IMR-90 (cell line): ENCODE measurements around the gene MSLN. TPM values are rescaled to one million over a fixed set of nuclear protein-coding genes. Genes with fewer than 3 reads are reported as not detected.

ENCODE experiments used
- ATAC-seq: fragments of 200-7000 bp; cut with Tn5 transposase; 2 replicates; pipeline ENCODE4 v1.9.1; 2020; ENCODE audit warnings: low read depth, mild to moderate bottlenecking, moderate library complexity
- BruUV-seq: library from RNA; stranded (reverse); fragments of 400-500 nt; replicated peaks from 2 replicates; lab custom pipeline; 2021; lab: Mats Ljungman, UMichigan
- CTCF ChIA-PET: fragments of 300-600 bp; formaldehyde crosslinking; extraction: SDS; loops from one replicate; lab custom pipeline; 2021; ENCODE audit warnings: antibody characterized with exemption; lab: Yijun Ruan, JAX
- POLR2A ChIA-PET: fragments of 300-600 bp; sonication (Branson Sonifier 250); formaldehyde crosslinking; loops from one replicate; lab custom pipeline; 2022; ENCODE audit warnings: antibody characterized with exemption; ENCODE audit not compliant: unreplicated experiment; lab: Charles Lee
- DNase-seq: peaks from one replicate; pipeline ENCODE4 v3.0.0; 2013
- H2AFZ ChIP-seq: replicated peaks from 2 replicates; pipeline ENCODE3; 2013; ENCODE audit warnings: low read length, mild to moderate bottlenecking; ENCODE audit not compliant: poor library complexity
- H2AK5ac ChIP-seq: 2 replicates; pipeline ENCODE4 v1.6.1; 2013; ENCODE audit warnings: low read depth, low read length, inconsistent platforms
- H2AK9ac ChIP-seq: replicated peaks from 2 replicates; pipeline ENCODE3; 2013; ENCODE audit warnings: mild to moderate bottlenecking, low read depth, low read length, moderate library complexity; ENCODE audit not compliant: poor library complexity
- H2BK120ac ChIP-seq: 2 replicates; pipeline ENCODE4 v1.6.1; 2013; ENCODE audit warnings: low read depth, low read length, inconsistent platforms
- H2BK15ac ChIP-seq: 3 replicates; pipeline ENCODE4 v1.6.1; 2013; ENCODE audit warnings: low read depth, low read length, inconsistent platforms
- H2BK20ac ChIP-seq: 2 replicates; pipeline ENCODE4 v1.6.1; 2013; ENCODE audit warnings: low read depth, mild to moderate bottlenecking, inconsistent platforms, low read length, moderate library complexity
- H2BK5ac ChIP-seq: 2 replicates; pipeline ENCODE4 v1.6.1; 2013; ENCODE audit warnings: mild to moderate bottlenecking, low read depth, low read length, inconsistent platforms; ENCODE audit not compliant: poor library complexity, severe bottlenecking
- H3K14ac ChIP-seq: replicated peaks from 2 replicates; pipeline ENCODE4 v1.6.1; 2013; ENCODE audit warnings: low read depth, low read length, inconsistent platforms
- H3K18ac ChIP-seq: 2 replicates; pipeline ENCODE4 v1.6.1; 2013; ENCODE audit warnings: low read depth, low read length, control low read depth
- H3K23ac ChIP-seq: 2 replicates; pipeline ENCODE4 v1.6.1; 2013; ENCODE audit warnings: low read depth, low read length, inconsistent platforms
- H3K27ac ChIP-seq: 2 replicates; pipeline ENCODE4 v1.5.1; 2013; ENCODE audit warnings: mild to moderate bottlenecking, control low read depth, low read length; ENCODE audit not compliant: insufficient read depth
- H3K27me3 ChIP-seq: 2 replicates; pipeline ENCODE4 v1.6.1; 2013; ENCODE audit warnings: low read length; ENCODE audit not compliant: control insufficient read depth, insufficient read depth
- H3K36me3 ChIP-seq: 2 replicates; pipeline ENCODE4 v1.6.1; 2013; ENCODE audit warnings: low read length, mixed read lengths; ENCODE audit not compliant: control insufficient read depth, insufficient read depth
- H3K4ac ChIP-seq: 2 replicates; pipeline ENCODE4 v1.6.1; 2013; ENCODE audit warnings: low read depth, low read length, inconsistent platforms
- H3K4me1 ChIP-seq: 2 replicates; pipeline ENCODE4 v1.6.1; 2013; ENCODE audit warnings: low read length, mixed read lengths; ENCODE audit not compliant: control insufficient read depth, insufficient read depth
- H3K4me2 ChIP-seq: 2 replicates; pipeline ENCODE4 v1.6.1; 2013; ENCODE audit warnings: low read depth, mild to moderate bottlenecking, control low read depth, low read length, moderate library complexity
- H3K4me3 ChIP-seq: 2 replicates; pipeline ENCODE4 v1.5.1; 2013; ENCODE audit warnings: low read depth, mild to moderate bottlenecking, control low read depth, low read length, moderate library complexity; ENCODE audit not compliant: insufficient read depth
- H3K56ac ChIP-seq: 2 replicates; pipeline ENCODE4 v1.6.1; 2013; ENCODE audit warnings: low read length, inconsistent platforms; ENCODE audit not compliant: insufficient read depth; ENCODE audit errors: extremely low read depth
- H3K79me1 ChIP-seq, 2 experiments: 2 replicates each; pipeline ENCODE4 v1.6.1; 2013; ENCODE audit warnings: low read length in 2 of 2, inconsistent platforms in 1 of 2, low read depth in 1 of 2
- H3K9ac ChIP-seq: 2 replicates; pipeline ENCODE4 v1.6.1; 2013; ENCODE audit warnings: low read depth, low read length, control low read depth
- H3K9me1 ChIP-seq: 2 replicates; pipeline ENCODE4 v1.6.1; 2013; ENCODE audit warnings: low read length, inconsistent platforms; ENCODE audit not compliant: insufficient read depth
- H3K9me3 ChIP-seq: 2 replicates; pipeline ENCODE4 v1.6.1; 2013; ENCODE audit warnings: low read length; ENCODE audit not compliant: control insufficient read depth, insufficient read depth
- H4K20me1 ChIP-seq: 2 replicates; pipeline ENCODE4 v1.6.1; 2013; ENCODE audit warnings: low read length, inconsistent platforms; ENCODE audit not compliant: insufficient read depth
- H4K5ac ChIP-seq: 2 replicates; pipeline ENCODE4 v1.6.1; 2013; ENCODE audit warnings: mild to moderate bottlenecking, low read depth, low read length, control low read depth
- H4K8ac ChIP-seq, 2 experiments: 2 replicates each; pipeline ENCODE4 v1.6.1; 2013; ENCODE audit warnings: low read depth in 2 of 2, low read length in 2 of 2, control low read depth in 1 of 2, inconsistent platforms in 1 of 2
- H4K91ac ChIP-seq: 2 replicates; pipeline ENCODE4 v1.6.1; 2013; ENCODE audit warnings: low read depth, low read length, inconsistent platforms; ENCODE audit not compliant: insufficient read depth
- BHLHE40 ChIP-seq: fragments of 150-350 bp; IDR thresholded peaks from 2 replicates; pipeline ENCODE4 v1.6.1; 2016; ENCODE audit warnings: mild to moderate bottlenecking, low read depth, low read length
- CHD1 ChIP-seq: IDR thresholded peaks from 2 replicates; pipeline ENCODE4 v1.6.1; 2012; ENCODE audit warnings: low read depth, low read length, improper control_type of control experiment
- FOS ChIP-seq: fragments of 150-350 bp; IDR thresholded peaks from 2 replicates; pipeline ENCODE4 v1.6.1; 2016; ENCODE audit warnings: low read depth, low read length
- MAZ ChIP-seq: IDR thresholded peaks from 2 replicates; pipeline ENCODE4 v1.6.1; 2012; ENCODE audit warnings: low read depth, mild to moderate bottlenecking, low read length, improper control_type of control experiment, moderate library complexity, borderline replicate concordance
- POLR2A ChIP-seq: IDR thresholded peaks from 2 replicates; pipeline ENCODE4 v1.6.1; 2012; ENCODE audit warnings: mild to moderate bottlenecking, low read depth, low read length
- SMC3 ChIP-seq: fragments of 150-350 bp; IDR thresholded peaks from 2 replicates; pipeline ENCODE4 v1.6.1; 2016; ENCODE audit warnings: low read depth, mild to moderate bottlenecking, antibody characterized with exemption, low read length, moderate library complexity
- WGBS, 2 experiments: methylation state at CpG; one replicate each; pipeline versions ENCODE4 v1.1.5 to v1.1.7; 2013; ENCODE audit warnings: missing lambda C conversion rate in 2 of 2; ENCODE audit not compliant: insufficient read length in 1 of 2; ENCODE audit errors: extremely low coverage in 2 of 2; 5-methylcytosine and 5-hydroxymethylcytosine counted together
- dilution Hi-C: fragments of 300-500 bp; cut with HindIII; formaldehyde crosslinking; loops from one replicate; pipeline ENCODE4 v1.14.3; 2018; ENCODE audit warnings: low sequenced_read_pairs; ENCODE audit not compliant: unreplicated experiment
- in situ Hi-C: fragments of 300-500 bp; cut with MboI; formaldehyde crosslinking; loops from 3 replicates; pipeline ENCODE4 v1.14.3; 2019; ENCODE audit warnings: low sequenced_read_pairs, inconsistent platforms, mixed read lengths
- intact Hi-C: fragments of 100-400 bp; cut with micrococcal nuclease; formaldehyde crosslinking; loops from 2 replicates; pipeline ENCODE4 v1.10.0; 2022
- polyA plus RNA-seq, 3 experiments: library from polyadenylated mRNA; depleted of rRNA; stranded (reverse); fragments of >200 nt; gene quantifications; 2 replicates each; pipeline ENCODE4 v1.2.3, GENCODE V29; 2012; ENCODE audit warnings: low replicate concordance in 1 of 3
- total RNA-seq: library from RNA; depleted of rRNA; stranded (reverse); fragments of >200 nt; gene quantifications from 2 replicates; pipeline ENCODE4 v1.2.3, GENCODE V29; 2012

Gene MSLN
- total and polyA plus RNA-seq, 2 of the 4 experiments (the other 2 are of a cell fraction), result 0.14 TPM; not detected in 1

GRCh38 chr16:799111-799947 lies 38.8 kb downstream of the MSLN start:
- no peak overlapping the region for H3K4me3 ChIP-seq
- no peak overlapping the region for H2AFZ ChIP-seq
- no peaks in the 10 kb centered on the region for H3K9me3 ChIP-seq
- intact Hi-C loops (no loop called here), dilution Hi-C loops (no loop called here), in situ Hi-C loops (no loop called here)
- H2AK9ac ChIP-seq, result no peak overlapping the region
- no peak overlapping the region for H3K18ac ChIP-seq
- DNase-seq (no peak), ATAC-seq (no peak)
- H4K91ac ChIP-seq, result no peak overlapping the region
- no peak overlapping the region for H3K23ac ChIP-seq
- no peaks in the 10 kb centered on the region for H3K79me1 ChIP-seq
- peaks cover 20% of the 10 kb centered on the region for H3K27me3 ChIP-seq
- H3K9ac ChIP-seq, result no peak overlapping the region
- no TSS peak for BruUV-seq
- H3K56ac ChIP-seq, result no peak overlapping the region
- WGBS, 2 experiments, result 74% methylated on average over 4 of the region's 22 CpGs; no CpG with 5 or more reads in 1 of the 2 experiments
- ChIA-PET POLR2A (no interaction called here), CTCF (no interaction called here)
- peaks cover 1% of the 10 kb centered on the region; the same call in 1 of the 2 replicates for H3K36me3 ChIP-seq
- H3K27ac ChIP-seq, result no peak overlapping the region
- no peaks in the 10 kb centered on the region for H3K9me1 ChIP-seq
- no peak overlapping the region for H3K4ac ChIP-seq
- H2AK5ac ChIP-seq, result no peak overlapping the region
- H3K4me1 ChIP-seq, result no peaks in the 10 kb centered on the region
- H2BK120ac ChIP-seq, result no peak overlapping the region
- no peaks in the 10 kb centered on the region for H4K20me1 ChIP-seq
- TF ChIP-seq BHLHE40 (no peak), CHD1 (no peak), FOS (no peak), SMC3 (no peak), POLR2A (no peak), MAZ (no peak)
- H3K4me2 ChIP-seq, result no peak overlapping the region
- no peak overlapping the region for H2BK5ac ChIP-seq
- H4K8ac ChIP-seq, result no peak overlapping the region
- H2BK15ac ChIP-seq, result no peak overlapping the region
- H3K14ac ChIP-seq, result no peak overlapping the region
- no peak overlapping the region for H2BK20ac ChIP-seq
- H4K5ac ChIP-seq, result no peak overlapping the region
